Left colon (tissue), 2 donors: ENCODE results near the gene NCOR1. TPM values are rescaled to one million over a fixed set of nuclear protein-coding genes. Genes with fewer than 3 reads are reported as not detected.
"Not testable (repeated sequence)": the region's sequence is repeated elsewhere in the genome, so short reads cannot be mapped to it uniquely, and the experiment has no call there.

Experiments
- ATAC-seq: fragments of 200-7000 bp; cut with Tn5 transposase; one replicate; pipeline ENCODE4 v1.9.1; 2020; ENCODE audit warnings: mild to moderate bottlenecking, moderate library complexity
- DNase-seq, 2 donors: peaks; one replicate each; pipeline ENCODE4 v3.0.0-alpha.2; 2020
- intact Hi-C, 2 donors: fragments of 100-400 bp; cut with DNase I in 1 of 2; cut with micrococcal nuclease in 1 of 2; formaldehyde crosslinking; loops; one replicate each; pipeline versions ENCODE4 v1.11.2 to v1.14.0; 2022; cut with DNase I, micrococcal nuclease
- total RNA-seq, 2 donors: library from RNA; stranded (reverse); fragmentation: NEBNext Ultra II Directional; extraction: Animal tissue kit (Norgen Biotek cat#: 25700); gene quantifications; one replicate each; pipeline ENCODE4 v1.2.1, GENCODE V29; 2021
- donor health status: DM: no; HTN: no; CAD: no.
- donor health status: DM: yes; HTN: yes; CAD: no.

Gene NCOR1
- total RNA-seq, 2 donors from 2014 or later: 181 to 257 TPM

- intact Hi-C loops: no loop called here
- no peak for ATAC-seq
- no peak for DNase-seq
These were observed 36.5 kb downstream of the NCOR1 start for GRCh38 chr17:16178836-16179235.

GRCh38 chr17:16171613-16172012 is 43.7 kb downstream of the NCOR1 start:
- ATAC-seq: peak; percentile 74
- DNase-seq: no peak
- intact Hi-C loops: no loop called here

DNA sequence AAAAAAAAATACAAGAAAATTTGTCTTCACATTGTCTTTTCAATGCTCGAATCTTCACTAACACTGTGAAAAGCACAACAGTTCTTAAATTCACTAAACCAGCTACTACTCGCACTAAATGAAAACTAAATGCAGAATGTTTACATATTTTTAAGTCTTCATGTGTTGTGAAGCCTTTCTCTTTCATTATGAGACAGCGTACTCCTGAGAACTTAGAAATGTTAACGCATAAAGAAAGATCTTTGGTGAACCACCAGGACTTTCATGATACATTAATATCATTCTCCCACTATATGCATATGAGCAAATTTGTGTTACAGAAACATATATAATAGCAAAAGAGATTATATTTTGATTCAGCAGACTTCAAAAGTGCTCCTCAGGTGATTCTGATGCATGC is 48.6 kb downstream of the NCOR1 start:
- ATAC-seq, DNase-seq, intact Hi-C loops: not testable (repeated sequence)

GRCh38 chr17:16158714-16159113 is 56.6 kb downstream of the NCOR1 start:
- intact Hi-C loops: no loop called here

DNA sequence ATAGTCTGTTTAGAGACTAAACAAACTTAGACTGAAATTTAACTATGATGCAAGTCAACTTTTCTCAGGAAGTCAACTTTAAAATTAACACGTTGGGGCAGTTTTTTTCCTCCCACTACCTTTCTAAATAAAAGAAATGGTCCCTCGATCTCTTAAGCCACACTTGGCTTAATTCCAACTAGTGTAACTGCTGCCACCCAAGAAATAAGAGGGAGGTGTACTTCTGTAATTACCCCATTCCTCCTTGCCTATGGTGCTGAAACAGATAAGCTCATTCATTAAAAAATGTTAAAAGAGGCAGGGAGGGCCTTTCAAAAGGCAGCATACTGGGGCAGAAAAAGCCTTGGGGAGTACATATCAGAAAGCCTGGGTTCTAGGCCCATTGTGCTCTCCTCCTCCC is 59.8 kb downstream of the NCOR1 start:
- ATAC-seq (no peak), DNase-seq (no peak)
- intact Hi-C loops: no loop called here

More at GRCh38 chr17:16158714-16159113, 56.6 kb downstream of the NCOR1 start:
- DNase-seq (no peak), ATAC-seq (no peak)

DNA sequence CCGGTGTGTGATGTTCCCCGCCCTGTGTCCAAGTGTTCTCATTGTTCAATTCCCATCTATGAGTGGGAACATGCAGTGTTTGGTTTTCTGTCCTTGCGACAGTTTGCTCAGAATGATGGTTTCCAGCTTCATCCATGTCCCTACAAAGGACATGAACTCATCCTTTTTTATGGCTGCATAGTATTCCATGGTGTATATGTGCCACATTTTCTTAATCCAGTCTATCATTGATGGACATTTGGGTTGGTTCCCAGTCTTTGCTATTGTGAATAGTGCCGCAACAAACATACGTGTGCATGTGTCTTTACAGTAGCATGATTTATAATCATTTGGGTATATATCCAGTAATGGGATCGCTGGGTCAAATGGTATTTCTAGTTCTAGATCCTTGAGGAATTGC is 63.0 kb downstream of the NCOR1 start:
- DNase-seq, intact Hi-C loops, ATAC-seq: not testable (repeated sequence)

- ATAC-seq: no peak
- DNase-seq: no peak
- intact Hi-C loops: no loop called here
These were observed 65.0 kb downstream of the NCOR1 start for GRCh38 chr17:16150251-16150856.

DNA sequence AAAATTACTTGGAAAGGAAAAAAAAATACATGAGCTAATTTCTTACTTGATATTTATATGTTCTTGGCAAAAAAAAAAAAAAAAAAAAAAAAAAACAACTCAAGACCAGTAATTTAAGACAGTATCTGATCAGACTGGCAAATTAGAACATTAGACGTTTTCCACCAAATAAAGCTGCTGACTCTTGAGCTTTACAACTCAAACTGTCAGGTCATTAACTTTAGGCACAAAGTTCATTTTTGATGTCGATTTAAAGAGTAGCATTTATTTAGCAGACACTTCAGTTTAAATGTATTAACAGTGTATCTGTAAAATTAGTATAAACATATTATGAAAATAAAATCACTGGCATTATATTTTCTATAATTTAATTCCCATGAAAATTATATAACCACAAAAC is 66.7 kb downstream of the NCOR1 start:
- ATAC-seq: no peak
- DNase-seq: no peak
- intact Hi-C loops: no loop called here

- intact Hi-C loops, ATAC-seq, DNase-seq: not testable (repeated sequence)
These were observed 69.9 kb downstream of the NCOR1 start for GRCh38 chr17:16145319-16145890.

DNA sequence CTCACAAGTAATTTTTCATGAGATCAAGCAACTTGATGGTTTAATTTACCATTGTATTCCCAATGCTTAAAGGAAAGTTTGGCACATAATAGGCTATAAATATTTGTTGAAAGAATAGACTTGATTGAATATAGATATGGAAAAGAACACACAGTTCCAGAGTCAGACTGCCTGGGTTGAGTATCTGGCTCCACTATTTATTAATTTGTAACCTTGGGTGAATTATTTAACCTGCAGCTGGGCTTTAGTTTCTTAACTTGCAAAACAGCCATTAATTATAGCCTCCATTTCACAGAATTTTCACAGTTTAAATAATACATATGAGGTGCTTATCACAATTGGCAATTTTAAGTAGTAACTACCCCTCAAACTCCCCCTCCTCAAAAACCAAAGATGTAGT is 73.6 kb downstream of the NCOR1 start:
- DNase-seq (no peak), ATAC-seq (no peak)
- intact Hi-C loops: no loop called here

DNA sequence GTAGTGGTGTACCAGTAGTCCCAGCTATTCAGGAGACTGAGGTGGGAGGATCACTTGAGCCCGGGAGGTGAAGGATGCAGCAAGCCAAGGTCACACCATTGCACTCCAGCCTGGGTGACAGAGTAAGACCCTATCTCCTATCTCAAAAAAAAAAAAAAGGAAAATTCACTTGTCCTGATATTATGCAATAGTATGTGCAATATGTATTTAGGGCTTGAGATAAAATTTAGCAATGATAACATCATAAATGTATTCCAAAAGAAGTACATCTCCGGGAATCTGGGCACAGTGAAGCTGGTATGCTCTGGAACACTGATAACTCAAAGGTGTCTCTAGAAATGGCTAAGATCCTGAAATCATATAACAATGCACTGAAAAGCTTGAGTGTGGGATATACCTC is 74.5 kb downstream of the NCOR1 start:
- no peak for ATAC-seq
- intact Hi-C loops: no loop called here
- DNase-seq: no peak

GRCh38 chr17:16135461-16135860 is 79.9 kb downstream of the NCOR1 start:
- intact Hi-C loops: no loop called here
- ATAC-seq: no peak
- DNase-seq: no peak

DNA sequence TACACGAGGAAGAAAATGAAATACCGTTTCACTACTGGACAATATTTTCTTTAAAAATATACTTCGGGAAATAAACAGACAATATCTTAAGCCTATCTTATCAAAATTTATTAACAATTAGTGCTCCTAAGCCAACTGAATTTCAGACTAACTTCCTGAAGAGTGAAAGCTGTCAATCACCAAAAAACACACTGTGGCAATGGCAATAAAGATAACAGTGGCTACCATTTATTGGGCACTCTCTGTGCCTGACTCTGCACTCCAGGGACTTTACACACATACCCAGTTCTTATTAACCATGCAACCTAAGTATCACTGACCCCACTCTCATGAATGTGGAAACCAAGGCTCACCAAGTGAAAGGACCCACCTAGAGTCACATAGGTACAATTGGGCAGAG is 83.7 kb downstream of the NCOR1 start:
- ATAC-seq (no peak), DNase-seq (no peak)
- intact Hi-C loops: no loop called here

GRCh38 chr17:16129441-16130205 is 85.7 kb downstream of the NCOR1 start:
- DNase-seq (no peak), ATAC-seq (peak; percentile 10)
- intact Hi-C loops: no loop called here

GRCh38 chr17:16123531-16123930 is 91.8 kb downstream of the NCOR1 start:
- no peak for DNase-seq
- no peak for ATAC-seq
- intact Hi-C loops: no loop called here

DNA sequence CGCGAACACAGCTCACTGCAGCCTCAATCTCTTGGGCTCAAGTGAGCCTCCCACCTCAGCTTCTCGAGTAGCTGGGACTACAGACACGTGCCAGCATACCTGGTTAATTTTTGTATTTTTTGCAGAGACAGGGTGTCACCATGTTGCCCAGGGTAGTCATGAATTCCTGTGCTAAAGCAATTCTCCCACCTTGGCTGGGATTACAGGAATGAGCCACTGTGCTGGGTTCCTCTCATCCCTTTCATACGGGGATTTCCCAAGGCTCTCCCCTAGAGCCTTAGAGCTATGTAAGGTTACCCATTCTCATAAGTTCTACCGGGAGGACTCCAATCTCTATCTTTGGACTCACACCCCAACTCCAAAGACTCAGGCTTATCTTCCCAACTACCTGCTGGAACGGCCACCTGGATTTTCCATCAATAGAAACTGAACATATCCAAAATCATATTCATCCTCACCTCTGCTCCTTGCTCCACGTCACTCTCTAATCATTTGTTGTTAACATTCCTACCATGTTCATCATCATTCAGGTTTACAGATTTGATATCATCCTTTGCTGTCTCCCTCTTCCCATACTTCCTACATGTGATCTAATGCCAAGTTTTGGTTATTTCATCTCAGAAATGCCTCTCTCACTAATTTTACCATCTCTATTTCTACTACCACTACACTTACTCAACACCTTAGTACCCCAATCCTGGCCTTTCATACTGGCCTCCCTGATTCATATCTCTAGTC is 92.5 kb downstream of the NCOR1 start:
- intact Hi-C loops: no loop called here
- DNase-seq (no peak), ATAC-seq (no peak)

DNA sequence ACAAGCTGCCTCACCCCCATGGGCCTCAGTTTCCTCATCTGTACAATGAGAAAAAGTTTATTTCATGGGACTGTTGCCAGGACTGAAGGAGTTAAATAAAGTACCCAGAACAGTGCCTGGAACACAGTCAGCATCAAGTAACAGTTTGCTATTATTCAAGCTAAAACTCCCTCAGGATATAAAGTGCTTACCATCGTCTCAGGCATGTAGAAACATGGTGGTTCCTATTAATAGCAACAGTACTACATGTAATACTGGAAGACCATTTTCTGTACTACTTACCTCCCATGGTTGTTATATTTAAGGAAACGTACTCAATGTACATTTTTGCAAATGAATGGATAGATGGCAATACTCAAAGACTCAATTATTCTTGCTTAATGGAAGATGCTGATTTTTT is 93.4 kb downstream of the NCOR1 start:
- intact Hi-C loops: no loop called here
- ATAC-seq: no peak
- DNase-seq: no peak

- ATAC-seq (no peak), DNase-seq (no peak)
- intact Hi-C loops: no loop called here
These were observed 94.4 kb downstream of the NCOR1 start for GRCh38 chr17:16120937-16121336.

GRCh38 chr17:16117149-16117548 is 98.2 kb downstream of the NCOR1 start:
- ATAC-seq: no peak
- intact Hi-C loops: no loop called here
- no peak for DNase-seq
